K562 (cell line): ENCODE measurements around the gene PPFIA3. TPM values are rescaled to one million over a fixed set of nuclear protein-coding genes. Genes with fewer than 3 reads are reported as not detected.

Experiments
- CCNT2 ChIP-seq: IDR thresholded peaks from 2 replicates; pipeline ENCODE4 v1.6.1; 2011; ENCODE audit warnings: borderline replicate concordance, low read depth, mild to moderate bottlenecking, moderate library complexity, mixed read lengths, low read length; ENCODE audit not compliant: insufficient read length; ENCODE audit errors: extremely low read depth
- CGGBP1 ChIP-seq: fragments of 250-450 bp; sonication (Bioruptor Pico); IDR thresholded peaks from 2 replicates; pipeline ENCODE4 v1.9.0; 2021; ENCODE audit warnings: mild to moderate bottlenecking
- CTCF ChIP-seq, 3 experiments: IDR thresholded peaks in 2 of 3; conservative IDR thresholded peaks in 1 of 3; 2 replicates each; pipeline ENCODE4 v1.5.1; 2011 to 2012; ENCODE audit warnings: low read length in 3 of 3, mild to moderate bottlenecking in 3 of 3, control low read depth in 2 of 3, improper control_type of control experiment in 1 of 3, inconsistent platforms in 1 of 3, low read depth in 1 of 3, mixed read lengths in 1 of 3, moderate library complexity in 1 of 3; ENCODE audit not compliant: insufficient read depth in 2 of 3
- HMG20A ChIP-seq: fragments of 450-650 bp; formaldehyde crosslinking; conservative IDR thresholded peaks from 2 replicates; pipeline ENCODE4 v1.4.0; 2020; ENCODE audit warnings: mild to moderate bottlenecking, mixed read lengths
- LCOR ChIP-seq: sonication (generic); formaldehyde crosslinking; IDR thresholded peaks from 2 replicates; pipeline ENCODE4 v1.8.0; 2022; ENCODE audit warnings: mild to moderate bottlenecking, missing genetic modification reagents
- MAFF ChIP-seq: IDR thresholded peaks from 2 replicates; pipeline ENCODE4 v1.6.1; 2012; ENCODE audit warnings: low read length, improper control_type of control experiment
- MYC ChIP-seq, 2 experiments: fragments of 250-450 bp in 1 of 2; sonication (Bioruptor Pico) in 1 of 2; IDR thresholded peaks; 2 replicates each; pipeline versions ENCODE4 v1.5.1 to v1.6.1; 2012 to 2021; ENCODE audit warnings: low read depth in 2 of 2, borderline replicate concordance in 1 of 2, improper control_type of control experiment in 1 of 2, low read length in 1 of 2, mild to moderate bottlenecking in 1 of 2, moderate library complexity in 1 of 2
- NEUROD1 ChIP-seq: fragments of 150-350 bp; IDR thresholded peaks from 2 replicates; pipeline ENCODE4 v1.6.1; 2014; ENCODE audit warnings: borderline replicate concordance, low read length, low read depth; ENCODE audit not compliant: partially characterized antibody
- RBM25 ChIP-seq: fragments of 200-400 bp; formaldehyde crosslinking; IDR thresholded peaks from 2 replicates; pipeline ENCODE4 v1.6.1; 2018; ENCODE audit warnings: low read length, low read depth, moderate library complexity; ENCODE audit not compliant: severe bottlenecking
- REST ChIP-seq, 2 experiments: fragments of 450-650 bp; formaldehyde crosslinking in 1 of 2; IDR thresholded peaks; 2 replicates each; pipeline versions ENCODE4 v1.4.0 to v1.6.1; 2014 to 2020; ENCODE audit warnings: mild to moderate bottlenecking in 2 of 2, borderline replicate concordance in 1 of 2, low read depth in 1 of 2
- ZNF174 ChIP-seq: fragments of 250-450 bp; sonication (Bioruptor Pico); IDR thresholded peaks from 2 replicates; pipeline ENCODE4 v1.4.0; 2020; ENCODE audit warnings: mild to moderate bottlenecking
- ZNF551 ChIP-seq: fragments of 250-450 bp; sonication (Bioruptor Pico); IDR thresholded peaks from 2 replicates; pipeline ENCODE4 v1.5.0; 2021; ENCODE audit warnings: mild to moderate bottlenecking, moderate library complexity
- ZNF740 ChIP-seq, 3 experiments: fragments of 200-800 bp in 1 of 3; sonication (Bioruptor generic) in 1 of 3; sonication (generic) in 1 of 3; formaldehyde crosslinking in 1 of 3; IDR thresholded peaks; 2 replicates each; pipeline versions ENCODE4 v1.6.1 to v1.8.0; 2016 to 2022; ENCODE audit warnings: mild to moderate bottlenecking in 2 of 3, missing compliant biosample characterization in 2 of 3, missing genetic modification characterization in 2 of 3, missing genetic modification reagents in 1 of 3
- polyA plus RNA-seq, 8 experiments: library from polyadenylated mRNA; depleted of rRNA in 4 of 8; stranded (reverse) in 5 of 8; unstranded in 3 of 8; fragments of >200 nt; fragmentation: Nextera tagmentation in 2 of 8; fragmentation: Illumina TruSeq in 1 of 8; extraction: Ambion mirVana in 2 of 8; extraction: Trizol in 1 of 8; gene quantifications; 2 replicates each; pipeline versions ENCODE4 v1.2.1 to v1.2.3, GENCODE V29; 2011 to 2014; ENCODE audit warnings: inconsistent platforms in 1 of 8, missing spikeins in 1 of 8
- total RNA-seq, 7 experiments: library from RNA; depleted of rRNA in 6 of 7; stranded (reverse); fragments of >200 nt in 6 of 7; fragmentation: Illumina TruSeq in 2 of 7; extraction: Trizol in 2 of 7; gene quantifications; 2 replicates each; pipeline versions ENCODE4 v1.2.1 to v1.2.3, GENCODE V29; 2011 to 2021; ENCODE audit warnings: low replicate concordance in 1 of 7

PPFIA3 gene
- total and polyA plus RNA-seq, 9 of the 15 experiments (the other 6 are each of a cell fraction or from before 2014, with no cell fraction given): 0.10 to 53.0 (median 17.6) TPM

- TF ChIP-seq REST (IDR thresholded peaks at IDR 0.05; ENCODE audit: borderline replicate concordance) (peak; percentile 34; the same call in 1 of the 2 replicates), REST (CRISPR knock-in tag; IDR thresholded peaks at IDR 0.05; ENCODE audit: low read depth) (no peak), ZNF740 (CRISPR knock-in tag; IDR thresholded peaks at IDR 0.05) (no peak), ZNF740 (tag; IDR thresholded peaks at IDR 0.05) (no peak), HMG20A (no peak), CCNT2 (no peak), CTCF (IDR thresholded peaks at IDR 0.05 in 2 of 3, conservative IDR thresholded peaks at IDR 0.05 in 1 of 3; ENCODE audit: insufficient read depth in 2 of 3, low read depth in 1 of 3, low read length in 3 of 3) (peak; percentile 71 to 95 (median 73)), MYC (IDR thresholded peaks at IDR 0.05; ENCODE audit: low read depth, low read length) (peak; percentile 49; the same call in 1 of the 2 replicates), MYC (CRISPR knock-in tag; IDR thresholded peaks at IDR 0.05; ENCODE audit: borderline replicate concordance, low read depth) (no peak), RBM25 (no peak), CGGBP1 (CRISPR knock-in tag) (no peak), NEUROD1 (no peak), MAFF (peak; percentile 88), ZNF551 (no peak), LCOR (CRISPR knock-in tag) (no peak), ZNF174 (no peak)
Observed at GRCh38 chr19:49106648-49107135, 12.7 kb upstream of the PPFIA3 start (continued).
